H1 (cell line): ENCODE measurements around the gene ZNF692. TPM values are rescaled to one million over a fixed set of nuclear protein-coding genes. Genes with fewer than 3 reads are reported as not detected.

Source experiments
- BACH1 ChIP-seq: IDR thresholded peaks from 2 replicates; pipeline ENCODE4 v1.6.1; 2012; ENCODE audit warnings: low read length, improper control_type of control experiment
- BCL11A ChIP-seq, 2 experiments: IDR thresholded peaks; one replicate each; pipeline ENCODE4 v1.6.1; 2011; ENCODE audit warnings: low read depth in 2 of 2, low read length in 2 of 2, mild to moderate bottlenecking in 2 of 2
- CBX5 ChIP-seq: fragments of 300-800, 300-1000 bp; sonication (generic); IDR thresholded peaks from 2 replicates; pipeline ENCODE4 v1.7.1; 2016; ENCODE audit warnings: antibody characterized with exemption, low read length, low read depth
- CBX8 ChIP-seq: fragments of 300-800, 300-1000 bp; sonication (generic); IDR thresholded peaks from 2 replicates; pipeline ENCODE4 v1.7.1; 2016; ENCODE audit warnings: low read depth, low read length, borderline replicate concordance
- KDM1A ChIP-seq: fragments of 200-600, 300-600 bp; sonication (generic); IDR thresholded peaks from 2 replicates; pipeline ENCODE4 v1.7.1; 2016; ENCODE audit warnings: mild to moderate bottlenecking, low read length, borderline replicate concordance
- TBP ChIP-seq: IDR thresholded peaks from 2 replicates; pipeline ENCODE4 v1.6.1; 2011; ENCODE audit warnings: low read depth, low read length, improper control_type of control experiment
- polyA plus RNA-seq, 7 experiments: library from polyadenylated mRNA; depleted of rRNA in 3 of 7; stranded (reverse) in 5 of 7; unstranded in 2 of 7; fragments of >200 nt in 5 of 7; fragments of 200-250 nt in 2 of 7; gene quantifications; 1 replicate in 5 of 7; 2 replicates in 1 of 7; 4 replicates in 1 of 7; pipeline versions ENCODE4 v1.2.1 to v1.2.3, GENCODE V29; 2011 to 2013; ENCODE audit warnings: missing spikeins in 2 of 7, mixed read lengths in 2 of 7
- total RNA-seq: library from RNA; stranded (reverse); fragmentation: NEBNext Ultra II Directional; extraction: Animal tissue kit (Norgen Biotek cat#: 25700); gene quantifications from 2 replicates; pipeline ENCODE4 v1.2.1, GENCODE V29; 2021

ZNF692 gene
- total and polyA plus RNA-seq, 2 of the 8 experiments (the other 6 are each of a cell fraction or from before 2014, with no cell fraction given): 38.4 to 52.3 TPM

GRCh38 chr1:248837045-248837780 is 21.7 kb downstream of the ZNF692 start (continued):
- TF ChIP-seq BACH1 (no peak), CBX8 (no peak), KDM1A (no peak), TBP (no peak), BCL11A (IDR thresholded peaks at IDR 0.05; ENCODE audit: low read depth in 2 of 2, low read length in 2 of 2) (no peak), CBX5 (no peak)
